ENCODE data around the gene CDC6. TPM values are rescaled to one million over a fixed set of nuclear protein-coding genes. Genes with fewer than 3 reads are reported as not detected.

Gene CDC6
- total RNA-seq, 6 donors from 2014 or later, result 1.1 to 5.1 (median 2.3) TPM

- H3K4me3 ChIP-seq, result peak overlapping the region; percentile 45 to 92 (median 80)
- no peak for DNase-seq
- H3K36me3 ChIP-seq, result peaks cover 0 to 27% (median 19%) of the 10 kb centered on the region in 4 donors
- no peaks in the 10 kb centered on the region for H3K9me3 ChIP-seq
- TF ChIP-seq POLR2A (IDR thresholded peaks at IDR 0.05) (no peak), CTCF (IDR thresholded peaks at IDR 0.05) (no peak), POLR2AphosphoS5 (IDR thresholded peaks at IDR 0.05) (no peak), EP300 (IDR thresholded peaks at IDR 0.05) (no peak)
- ATAC-seq (ENCODE audit: low FRiP score in 2 of 2), result no peak
- 36 to 49% methylated on average over 11 of the region's 11 CpGs for WGBS, 2 donors
- peak overlapping the region; percentile 95 to 100 (median 96) for H3K27ac ChIP-seq
- no peaks in the 10 kb centered on the region for H3K27me3 ChIP-seq
- H3K4me1 ChIP-seq, result peaks cover 65 to 84% (median 80%) of the 10 kb centered on the region in 4 donors
Observed at GRCh38 chr17:40345994-40346764, 58.5 kb downstream of the CDC6 start.

GRCh38 chr17:40346765-40347158 lies 59.1 kb downstream of the CDC6 start:
- H3K4me1 ChIP-seq, result peaks cover 71 to 90% (median 86%) of the 10 kb centered on the region in 4 donors
- no peak for TF ChIP-seq EP300 (IDR thresholded peaks at IDR 0.05)
- no peak for TF ChIP-seq POLR2AphosphoS5 (IDR thresholded peaks at IDR 0.05)
- no peak for TF ChIP-seq POLR2A (IDR thresholded peaks at IDR 0.05)
- no peak for TF ChIP-seq CTCF (IDR thresholded peaks at IDR 0.05)
- ATAC-seq (ENCODE audit: low FRiP score in 2 of 2) (no peak), DNase-seq (no peak)
- peak overlapping the region; percentile 95 to 100 (median 96) for H3K27ac ChIP-seq
- WGBS, 2 donors, result 27% methylated on average over 1 of the region's 1 CpG; no CpG with 5 or more reads in 1 of the 2 donors
- H3K9me3 ChIP-seq, result no peaks in the 10 kb centered on the region
- peaks cover 0 to 33% (median 25%) of the 10 kb centered on the region in 4 donors for H3K36me3 ChIP-seq
- H3K4me3 ChIP-seq, result peak overlapping the region in 2 of 4 donors; percentile 84 to 92
- H3K27me3 ChIP-seq, result no peaks in the 10 kb centered on the region

- Histone ChIP-seq H3K4me1 (peaks cover 77 to 97% (median 92%) of the 10 kb centered on the region in 4 donors), H3K9me3 (no peaks in the 10 kb centered on the region), H3K36me3 (peaks cover 3 to 41% (median 33%) of the 10 kb centered on the region in 4 donors), H3K4me3 (peak overlapping the region in 2 of 4 donors; percentile 84 to 92), H3K27me3 (no peaks in the 10 kb centered on the region), H3K27ac (peak overlapping the region; percentile 95 to 100 (median 96))
- 31 to 42% methylated on average over 9 of the region's 9 CpGs for WGBS, 2 donors
- TF ChIP-seq CTCF (IDR thresholded peaks at IDR 0.05), result no peak
- TF ChIP-seq POLR2AphosphoS5 (IDR thresholded peaks at IDR 0.05), result no peak
- no peak for TF ChIP-seq EP300 (IDR thresholded peaks at IDR 0.05)
- no peak for TF ChIP-seq POLR2A (IDR thresholded peaks at IDR 0.05)
- DNase-seq (no peak), ATAC-seq (ENCODE audit: low FRiP score in 2 of 2) (no peak)
Observed at GRCh38 chr17:40347319-40348135, 59.8 kb downstream of the CDC6 start.

GRCh38 chr17:40348136-40348504 lies 60.4 kb downstream of the CDC6 start:
- H3K4me3 ChIP-seq, result peak overlapping the region in 2 of 4 donors; percentile 84 to 92
- DNase-seq (no peak), ATAC-seq (ENCODE audit: low FRiP score in 2 of 2) (no peak)
- peak overlapping the region; percentile 95 to 100 (median 96) for H3K27ac ChIP-seq
- WGBS, 2 donors, result 44 to 48% methylated on average over 3 to 5 of the region's 5 CpGs
- peaks cover 5 to 47% (median 38%) of the 10 kb centered on the region in 4 donors for H3K36me3 ChIP-seq
- no peak for TF ChIP-seq POLR2AphosphoS5 (IDR thresholded peaks at IDR 0.05)
- no peak for TF ChIP-seq EP300 (IDR thresholded peaks at IDR 0.05)
- TF ChIP-seq POLR2A (IDR thresholded peaks at IDR 0.05), result no peak
- TF ChIP-seq CTCF (IDR thresholded peaks at IDR 0.05), result no peak
- H3K27me3 ChIP-seq, result no peaks in the 10 kb centered on the region
- no peaks in the 10 kb centered on the region for H3K9me3 ChIP-seq
- peaks cover 82 to 100% (median 97%) of the 10 kb centered on the region in 4 donors for H3K4me1 ChIP-seq
